Lung (tissue), 12 donors: ENCODE data around the gene HIBCH. TPM values are rescaled to one million over a fixed set of nuclear protein-coding genes. Genes with fewer than 3 reads are reported as not detected.

ENCODE experiments used
- ATAC-seq: fragments of 200-7000 bp; cut with Tn5 transposase; one replicate; pipeline ENCODE4 v1.9.1; 2020; ENCODE audit warnings: moderate number of reproducible peaks; ENCODE audit not compliant: insufficient read depth, low FRiP score
- DNase-seq, 3 donors: peaks; one replicate each; pipeline ENCODE4 v3.0.0-alpha.2; 2013 to 2017
- H3K27ac ChIP-seq, 2 donors: one replicate each; pipeline ENCODE4 v1.5.1; 2013; ENCODE audit warnings: mild to moderate bottlenecking in 2 of 2, moderate library complexity in 2 of 2, control low read depth in 1 of 2, inconsistent platforms in 1 of 2, low read depth in 1 of 2, low read length in 1 of 2
- H3K27me3 ChIP-seq, 3 donors: one replicate each; pipeline ENCODE4 v1.5.1; 2013; ENCODE audit warnings: low read length in 2 of 3; ENCODE audit not compliant: control insufficient read depth in 3 of 3, insufficient read depth in 3 of 3
- H3K36me3 ChIP-seq, 4 donors: one replicate each; pipeline ENCODE4 v1.5.1; 2013; ENCODE audit warnings: low read length in 4 of 4, mild to moderate bottlenecking in 1 of 4, moderate library complexity in 1 of 4; ENCODE audit not compliant: control insufficient read depth in 4 of 4, insufficient read depth in 4 of 4
- H3K4me1 ChIP-seq, 5 donors: one replicate each; pipeline ENCODE4 v1.5.1; 2013; ENCODE audit warnings: low read length in 5 of 5, mild to moderate bottlenecking in 2 of 5, moderate library complexity in 1 of 5; ENCODE audit not compliant: control insufficient read depth in 5 of 5, insufficient read depth in 5 of 5
- H3K4me3 ChIP-seq: one replicate; pipeline ENCODE4 v1.5.1; 2013; ENCODE audit warnings: mild to moderate bottlenecking, control low read depth, moderate library complexity
- H3K9ac ChIP-seq, 2 donors: one replicate each; pipeline ENCODE4 v1.5.1; 2013; ENCODE audit warnings: low read length in 2 of 2, control low read depth in 1 of 2; ENCODE audit not compliant: insufficient read depth in 1 of 2
- H3K9me3 ChIP-seq, 4 donors: one replicate each; pipeline ENCODE4 v1.5.1; 2013; ENCODE audit warnings: low read length in 3 of 4, mild to moderate bottlenecking in 1 of 4, moderate library complexity in 1 of 4; ENCODE audit not compliant: control insufficient read depth in 4 of 4, insufficient read depth in 3 of 4
- CTCF ChIP-seq: IDR thresholded peaks from 2 replicates; pipeline ENCODE4 v1.5.1; 2012; ENCODE audit warnings: mild to moderate bottlenecking; ENCODE audit errors: control extremely low read depth, extremely low read depth
- WGBS, 2 donors: extraction: QIAGEN DNeasy Blood & Tissue Kit; methylation state at CpG; one replicate each; pipeline ENCODE4 v1.1.7; 2013; 5-methylcytosine and 5-hydroxymethylcytosine counted together
- polyA plus RNA-seq, 2 donors: library from polyadenylated mRNA; stranded (reverse); fragments of 200-250 nt; gene quantifications; one replicate each; pipeline ENCODE4 v1.2.1, GENCODE V29; 2013
- total RNA-seq, 2 donors: library from RNA; depleted of rRNA in 1 of 2; stranded (reverse); fragments of >200 nt in 1 of 2; gene quantifications; one replicate each; pipeline ENCODE4 v1.2.1, GENCODE V29; 2014 to 2021
- donor health status: control.
- donor health status: control.
- donor health status: Bipolar disorder and iron deficiency.
- donor health status: healthy.
- donor health status: DM: yes; HTN: yes; CAD: no.

Gene HIBCH
- total and polyA plus RNA-seq, 4 donors, result 14.2 to 50.0 (median 17.9) TPM

- no peaks in the 10 kb centered on the region for H3K27me3 ChIP-seq
- H3K27ac ChIP-seq, result no peak overlapping the region
- no peak for DNase-seq
- peaks cover 4 to 20% (median 8%) of the 10 kb centered on the region in 5 donors for H3K4me1 ChIP-seq
- H3K9ac ChIP-seq, result no peak overlapping the region
- WGBS, 2 donors, result 92 to 96% methylated on average over 4 of the region's 4 CpGs
- no peaks in the 10 kb centered on the region for H3K36me3 ChIP-seq
- H3K9me3 ChIP-seq, result no peaks in the 10 kb centered on the region
- no peak for ATAC-seq
- no peak overlapping the region for H3K4me3 ChIP-seq
- no peak for TF ChIP-seq CTCF
Observed at GRCh38 chr2:190320696-190321095, 1.1 kb upstream of the HIBCH start.

GRCh38 chr2:190318931-190319554, 583 bp downstream of the HIBCH start:
- no peaks in the 10 kb centered on the region for H3K36me3 ChIP-seq
- DNase-seq (no peak), ATAC-seq (peak; percentile 12)
- peak overlapping the region; percentile 75 to 87 for H3K9ac ChIP-seq
- H3K9me3 ChIP-seq, result no peaks in the 10 kb centered on the region
- H3K4me3 ChIP-seq, result peak overlapping the region; percentile 73
- no peaks in the 10 kb centered on the region for H3K27me3 ChIP-seq
- peaks cover 5 to 20% (median 8%) of the 10 kb centered on the region in 5 donors for H3K4me1 ChIP-seq
- H3K27ac ChIP-seq, result peak overlapping the region; percentile 85 to 97
- 4% methylated on average over 12 of the region's 12 CpGs for WGBS, 2 donors
- no peak for TF ChIP-seq CTCF

GRCh38 chr2:190318514-190318913, 1.1 kb downstream of the HIBCH start:
- no peaks in the 10 kb centered on the region for H3K36me3 ChIP-seq
- TF ChIP-seq CTCF, result no peak
- H3K27me3 ChIP-seq, result no peaks in the 10 kb centered on the region
- WGBS, 2 donors, result 46 to 74% methylated on average over 4 of the region's 4 CpGs
- peak overlapping the region in 1 of 2 donors; percentile 6 for H3K27ac ChIP-seq
- DNase-seq, result peak in 1 of 3 donors; percentile 19
- peaks cover 5 to 20% (median 8%) of the 10 kb centered on the region in 5 donors for H3K4me1 ChIP-seq
- no peak for ATAC-seq
- H3K9ac ChIP-seq, result peak overlapping the region in 1 of 2 donors; percentile 87
- no peaks in the 10 kb centered on the region for H3K9me3 ChIP-seq
- no peak overlapping the region for H3K4me3 ChIP-seq

- Histone ChIP-seq H3K27me3 (no peaks in the 10 kb centered on the region), H3K4me1 (peaks cover 8 to 19% (median 8%) of the 10 kb centered on the region in 5 donors), H3K9me3 (no peaks in the 10 kb centered on the region), H3K9ac (no peak overlapping the region), H3K27ac (no peak overlapping the region), H3K4me3 (no peak overlapping the region), H3K36me3 (peaks cover 0 to 4% (median under 1%) of the 10 kb centered on the region in 4 donors)
- TF ChIP-seq CTCF, result no peak
- DNase-seq (no peak), ATAC-seq (no peak)
- WGBS, 2 donors, result 66 to 80% methylated on average over 2 of the region's 2 CpGs
Observed at GRCh38 chr2:190315273-190315672, 4.4 kb downstream of the HIBCH start.
